Activated CD8-positive, alpha-beta memory T cell treated with anti-CD3 and anti-CD28 coated beads for 1 hour (primary cell): ENCODE measurements around the gene SLC9A9.
A peak's percentile ranks its signal among the peaks of the same experiment; 100 is the strongest.
"Not testable (repeated sequence)": the region's sequence is repeated elsewhere in the genome, so short reads cannot be mapped to it uniquely, and the experiment has no call there.

Source experiments
- DNase-seq, 2 donors: peaks; one replicate each; pipeline ENCODE4 v3.0.0-alpha.2; 2020; ENCODE audit warnings: low read depth in 1 of 2; ENCODE audit errors: extremely low read depth in 1 of 2

The SLC9A9 gene

GRCh38 chr3:143847787-143848631, at the start of gene SLC9A9:
Gene SLC9A9 (minus strand): TSS chr3:143848468. CDS start chr3:143848322, 146 bp downstream.
- DNase-seq, result peak in 1 of 2 donors; percentile 4

DNA sequence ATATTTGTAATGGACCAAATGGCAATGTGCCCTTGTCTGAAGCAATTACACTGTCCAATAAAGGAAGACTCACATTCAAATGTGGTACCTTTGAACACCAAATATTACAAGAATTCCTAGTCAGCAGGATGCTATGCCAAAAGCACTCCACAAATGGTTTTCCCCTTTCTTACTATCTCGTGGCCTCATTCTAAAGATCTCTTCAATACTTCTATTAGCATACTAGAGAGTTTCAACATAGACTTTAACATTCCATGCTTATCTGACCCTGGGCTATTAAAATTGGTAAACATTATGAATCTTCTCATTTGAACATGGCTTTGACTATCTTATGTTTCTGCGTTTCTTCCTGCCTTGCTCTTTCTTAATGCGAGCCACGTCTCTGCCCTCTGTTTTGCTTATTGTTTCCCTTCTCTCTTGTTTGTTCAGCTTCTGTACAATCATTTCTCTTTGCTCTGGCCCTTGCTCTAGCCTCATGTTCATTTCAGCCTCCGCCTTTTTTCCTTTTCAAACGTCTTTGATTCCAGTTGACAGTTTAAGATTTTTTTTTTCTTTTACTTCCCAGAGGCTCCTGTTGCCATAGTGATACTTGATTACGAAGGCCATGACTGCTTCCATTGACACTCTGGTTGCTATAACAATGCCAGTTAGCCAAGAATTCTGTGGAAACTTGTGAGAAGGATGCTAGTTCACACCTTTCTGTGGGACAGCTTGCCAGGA, 49.5 kb upstream of the SLC9A9 start:
- no peak for DNase-seq

GRCh38 chr3:143896486-143896885, 48.2 kb upstream of the SLC9A9 start:
- DNase-seq, result no peak

DNA sequence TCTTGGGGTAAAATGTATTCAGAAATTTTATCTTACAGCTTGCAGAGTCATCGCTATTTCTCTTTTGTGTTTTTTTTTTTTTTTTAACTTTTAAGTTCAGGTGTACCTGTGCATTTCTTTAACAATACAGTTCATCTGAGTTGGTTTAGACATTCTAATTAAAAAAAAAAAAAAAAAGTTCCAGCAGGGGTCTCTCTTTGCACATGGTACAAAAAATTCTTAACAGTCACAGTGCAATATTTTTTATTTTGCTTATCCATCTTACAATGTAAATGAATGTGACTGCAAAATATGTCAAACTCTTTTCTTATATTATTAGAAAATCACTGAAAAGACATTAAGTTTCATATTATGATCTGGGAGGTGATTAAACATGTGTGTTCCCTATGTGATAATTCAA, 47.5 kb upstream of the SLC9A9 start:
- DNase-seq, result no peak

DNA sequence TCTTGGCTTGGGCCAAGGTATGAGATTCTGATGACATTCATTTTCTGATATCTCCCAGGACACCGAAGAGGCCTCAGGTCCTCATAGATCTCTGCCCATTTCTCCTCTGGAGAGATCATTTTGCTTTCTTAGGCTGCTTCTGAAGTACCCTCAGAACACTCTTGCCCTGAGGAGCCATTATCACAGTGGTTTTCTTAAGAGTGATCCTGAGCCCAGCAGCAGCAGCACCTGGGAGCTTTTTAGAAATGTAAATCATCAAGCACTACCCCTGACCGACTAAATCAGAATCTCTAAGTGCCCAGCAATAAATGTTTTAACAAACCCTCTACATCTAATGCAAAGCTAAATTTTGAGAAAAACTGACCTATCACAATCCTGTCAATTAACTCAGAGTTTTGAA, 40.6 kb upstream of the SLC9A9 start:
- no peak for DNase-seq

GRCh38 chr3:143888166-143888565, 39.9 kb upstream of the SLC9A9 start:
- no peak for DNase-seq

DNA sequence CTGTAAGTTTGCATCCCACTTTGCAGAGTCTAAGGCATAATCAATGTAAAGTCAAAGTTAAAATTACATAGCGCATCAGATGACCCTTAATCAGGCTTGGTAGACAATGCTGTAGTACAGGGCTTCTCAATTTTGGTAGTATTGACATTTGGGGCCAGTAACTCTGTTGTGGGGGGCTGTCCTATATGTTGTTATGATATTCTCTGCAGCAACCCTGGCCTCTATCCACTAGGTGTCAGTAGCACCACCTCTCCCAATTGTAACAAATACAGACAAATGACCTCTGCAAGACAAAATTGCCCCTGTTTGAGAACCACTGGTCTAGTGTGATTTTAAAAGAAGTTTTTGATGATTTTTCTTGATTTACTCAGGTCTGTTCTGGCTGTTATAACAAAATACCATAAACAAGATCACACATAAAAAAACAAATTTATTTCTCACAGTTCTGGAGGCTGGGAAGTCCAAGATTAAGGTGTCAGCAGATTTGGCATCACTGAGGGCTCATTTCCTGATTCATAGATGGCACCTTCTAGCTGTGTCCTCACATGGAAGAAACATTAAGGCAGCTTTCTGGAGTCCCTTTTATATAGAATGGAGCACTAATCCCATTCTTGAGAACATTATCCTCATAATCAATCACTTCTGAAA, 37.6 kb upstream of the SLC9A9 start:
- DNase-seq, result no peak

DNA sequence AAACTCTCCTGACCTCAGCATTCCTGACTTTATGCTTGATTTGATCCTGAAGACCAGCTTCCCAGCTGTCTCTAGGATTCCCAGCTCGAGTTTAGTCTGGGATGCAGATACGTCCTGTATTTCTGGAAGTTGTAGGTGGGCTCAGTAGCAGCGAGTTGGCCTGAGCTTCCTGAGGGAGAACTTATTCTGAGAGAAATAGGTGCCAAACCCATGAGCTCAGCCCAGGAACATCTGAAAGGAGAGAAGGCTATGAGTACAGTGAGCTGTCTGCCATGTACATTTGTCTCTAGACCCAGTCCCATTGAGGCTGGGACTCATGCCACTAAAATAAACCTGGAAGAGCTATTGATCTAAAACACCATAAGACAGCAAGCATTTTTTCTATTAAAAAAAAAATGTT, 36.6 kb upstream of the SLC9A9 start:
- DNase-seq, result no peak

DNA sequence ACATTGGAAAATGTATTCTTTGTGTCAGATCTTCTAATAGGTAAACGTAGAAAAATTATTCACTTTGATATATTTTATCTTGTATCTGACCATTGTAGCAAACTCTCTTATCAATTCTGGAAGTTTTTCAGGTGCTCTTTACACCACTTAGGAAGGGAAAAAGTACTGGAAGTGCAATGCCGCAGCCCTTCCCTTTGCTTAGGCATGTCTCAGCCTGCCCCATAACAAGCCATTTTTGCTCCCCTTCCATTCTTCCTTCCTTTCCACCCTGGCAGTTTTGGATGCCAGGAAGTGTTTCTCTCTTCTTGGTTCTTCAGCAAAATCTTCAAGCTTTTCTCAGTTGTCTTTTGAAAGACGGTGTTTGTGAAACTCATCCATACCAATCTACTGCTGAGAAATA, 34.9 kb upstream of the SLC9A9 start:
- no peak for DNase-seq

GRCh38 chr3:143881095-143881494, 32.8 kb upstream of the SLC9A9 start:
- DNase-seq, result no peak

GRCh38 chr3:143875546-143875945, 27.3 kb upstream of the SLC9A9 start:
- no peak for DNase-seq

GRCh38 chr3:143873553-143873952, 25.3 kb upstream of the SLC9A9 start:
- not testable (repeated sequence) for DNase-seq

DNA sequence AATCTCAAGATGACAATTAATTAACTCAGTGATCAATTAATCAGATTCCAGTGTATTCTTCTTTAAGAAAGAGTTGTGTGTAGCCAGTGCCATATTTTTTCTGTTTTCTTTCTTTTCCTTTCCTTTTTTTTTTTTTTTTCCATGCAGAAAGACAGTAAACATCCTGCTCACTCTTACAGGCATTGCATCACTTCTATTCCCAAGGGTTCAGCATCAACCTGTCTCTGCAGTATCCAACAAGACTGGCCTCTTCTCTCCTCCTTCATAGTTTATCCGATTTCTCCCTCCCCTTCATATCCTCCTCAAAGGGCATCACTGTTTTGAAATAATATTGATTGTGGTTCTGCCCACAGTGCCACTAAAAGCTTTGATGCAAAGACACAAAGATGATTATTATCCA, 17.0 kb upstream of the SLC9A9 start:
- DNase-seq, result no peak

- DNase-seq, result no peak
These were observed 11.4 kb upstream of the SLC9A9 start for GRCh38 chr3:143859465-143860203.

DNA sequence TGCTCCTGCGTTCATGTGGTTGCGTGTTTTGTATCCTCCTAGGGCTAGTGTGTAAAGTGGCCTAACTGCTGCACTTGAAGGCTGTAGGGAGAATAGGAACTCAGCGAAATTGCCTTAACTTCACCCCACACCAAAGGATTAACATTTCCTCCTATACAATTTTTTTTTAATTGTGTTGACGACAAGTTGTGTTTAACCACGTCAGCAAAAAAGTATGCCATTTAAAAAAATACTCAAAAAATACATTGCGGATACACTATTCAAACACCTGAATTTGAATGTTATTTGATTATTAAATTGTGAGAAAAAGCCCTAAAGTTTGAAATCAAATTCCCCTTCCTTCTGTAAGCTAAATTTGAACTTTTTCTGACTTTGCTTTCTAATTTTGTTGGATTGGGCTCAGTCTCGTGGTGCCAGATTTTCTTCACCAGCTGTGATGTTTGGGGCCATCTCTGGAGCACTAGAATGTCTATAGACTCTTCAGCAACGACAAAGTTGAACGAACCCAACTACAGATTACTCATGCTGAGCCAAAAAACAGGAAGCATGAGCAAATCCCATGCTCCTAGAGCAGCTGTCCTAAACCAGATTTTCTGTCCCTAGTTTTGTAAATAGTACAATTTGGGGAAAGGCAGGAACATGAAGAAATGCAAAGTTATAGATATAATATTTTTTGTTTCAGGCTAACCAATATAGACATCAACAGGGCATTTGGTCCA, 8.1 kb upstream of the SLC9A9 start:
- no peak for DNase-seq

GRCh38 chr3:143855183-143855582, 6.9 kb upstream of the SLC9A9 start:
- DNase-seq, result no peak

- no peak for DNase-seq
These were observed 3.2 kb upstream of the SLC9A9 start for GRCh38 chr3:143851331-143852017.

DNA sequence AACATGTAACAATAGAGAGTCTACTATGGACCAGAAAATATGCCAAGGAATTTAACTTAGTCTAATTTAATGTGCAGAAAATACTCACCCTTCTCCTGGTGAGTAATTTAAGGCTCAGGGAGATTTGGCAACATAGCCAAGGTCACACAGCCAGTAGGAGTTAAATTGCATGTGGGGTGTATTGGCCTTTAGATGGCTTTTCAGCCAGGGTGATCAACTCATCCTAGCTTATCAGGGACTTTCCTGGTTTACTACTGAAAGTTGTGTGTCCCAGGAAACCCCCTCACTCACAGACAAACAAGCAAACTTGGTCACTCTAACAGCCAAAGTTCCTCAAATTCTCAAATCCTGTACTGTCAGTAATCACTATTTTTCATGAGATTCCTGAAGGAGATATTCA, 2.6 kb upstream of the SLC9A9 start:
- no peak for DNase-seq

DNA sequence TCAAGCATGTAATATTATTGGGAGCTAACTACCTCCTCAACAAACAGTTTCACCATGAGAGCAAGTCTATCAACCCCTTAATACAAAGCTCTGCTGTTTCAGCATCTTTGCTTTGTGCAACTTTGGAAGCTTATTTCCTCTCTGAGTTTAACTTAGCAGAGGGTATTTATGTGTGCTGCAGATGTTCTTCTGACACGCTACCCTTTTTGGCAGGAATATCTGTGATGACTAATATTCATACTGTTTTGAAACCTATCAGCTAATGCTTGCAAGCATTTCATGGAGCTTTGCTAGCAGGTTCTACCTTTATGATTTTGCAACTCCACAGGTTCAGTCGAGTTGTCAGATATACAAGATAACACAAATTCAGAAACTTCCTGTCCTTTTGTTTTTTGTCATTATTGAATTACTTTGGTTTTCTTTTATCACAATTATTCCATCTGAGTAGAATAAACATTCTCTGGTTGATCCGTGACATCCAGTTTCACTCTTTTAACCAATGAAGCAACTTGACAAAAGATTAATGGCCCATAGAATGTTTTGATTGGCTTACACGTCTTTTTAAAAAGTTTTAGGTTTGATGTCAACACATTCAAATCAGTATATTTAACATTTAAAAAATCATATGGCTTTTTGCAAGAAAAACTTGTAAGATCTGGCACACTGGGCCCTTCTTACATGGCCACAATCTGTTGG, 1.7 kb upstream of the SLC9A9 start:
- no peak for DNase-seq
